ENCODE results near the gene SIGLEC5. TPM values are rescaled to one million over a fixed set of nuclear protein-coding genes. Genes with fewer than 3 reads are reported as not detected.

The SIGLEC5 gene
- total RNA-seq, 2 experiments from 2014 or later = not detected

DNA sequence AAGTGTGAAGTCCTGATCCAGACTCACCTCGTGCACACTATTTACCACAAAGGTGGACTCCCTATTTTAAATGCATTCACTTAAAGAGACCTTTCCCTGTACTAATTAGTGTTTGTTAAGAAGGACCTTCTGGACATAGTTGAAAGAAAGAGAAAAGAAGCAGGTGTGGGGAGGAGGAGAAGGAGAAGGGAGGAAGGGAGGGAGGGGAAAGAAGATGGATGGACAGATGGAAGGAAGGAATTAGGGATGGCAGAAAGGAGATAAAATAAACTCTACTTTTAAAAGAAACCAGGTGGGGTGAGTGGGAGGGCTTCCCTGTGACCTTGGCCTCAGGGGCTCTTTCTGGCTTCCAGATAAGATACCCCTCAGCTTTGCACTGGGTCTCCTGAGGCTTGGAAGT lies 37.7 kb downstream of the SIGLEC5 start:
- CTCF ChIA-PET = no interaction called here
- Mint-ChIP-seq H3K4me1 (peaks cover 16% of the 10 kb centered on the region), H3K4me3 (no peak overlapping the region), H3K36me3 (peaks cover 16% of the 10 kb centered on the region), H3K9me3 (ENCODE audit: low read depth) (peaks cover 17% of the 10 kb centered on the region), H3K27me3 (no peaks in the 10 kb centered on the region), H3K27ac (no peak overlapping the region)
- ATAC-seq (no peak), DNase-seq (no peak)

DNA sequence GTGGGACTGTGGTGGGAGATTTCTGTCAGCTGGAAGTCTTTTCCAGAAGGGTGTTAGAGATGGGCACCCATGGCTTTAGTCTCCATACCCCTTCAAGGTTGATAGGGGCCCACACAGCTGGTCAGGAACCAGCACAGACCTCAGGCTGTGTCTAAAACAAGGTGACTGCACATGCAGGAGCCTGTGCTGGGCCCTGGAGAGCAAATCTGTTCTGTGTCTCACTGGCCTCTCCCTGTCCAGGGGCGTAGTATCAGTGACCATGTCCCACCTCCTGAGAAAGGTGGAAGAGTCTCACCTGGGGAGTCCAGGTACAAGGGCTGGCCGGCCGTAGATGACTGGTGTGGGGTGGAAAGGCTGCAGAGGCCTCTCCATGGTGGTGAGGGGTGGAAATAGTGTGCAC lies 39.8 kb downstream of the SIGLEC5 start:
- no peak for DNase-seq
- Mint-ChIP-seq H3K27me3 (no peaks in the 10 kb centered on the region), H3K4me1 (peaks cover 16% of the 10 kb centered on the region), H3K27ac (no peak overlapping the region), H3K36me3 (peaks cover 37% of the 10 kb centered on the region), H3K9me3 (ENCODE audit: low read depth) (peaks cover 25% of the 10 kb centered on the region), H3K4me3 (no peak overlapping the region)
- CTCF ChIA-PET = no interaction called here
- ATAC-seq = no peak

DNA sequence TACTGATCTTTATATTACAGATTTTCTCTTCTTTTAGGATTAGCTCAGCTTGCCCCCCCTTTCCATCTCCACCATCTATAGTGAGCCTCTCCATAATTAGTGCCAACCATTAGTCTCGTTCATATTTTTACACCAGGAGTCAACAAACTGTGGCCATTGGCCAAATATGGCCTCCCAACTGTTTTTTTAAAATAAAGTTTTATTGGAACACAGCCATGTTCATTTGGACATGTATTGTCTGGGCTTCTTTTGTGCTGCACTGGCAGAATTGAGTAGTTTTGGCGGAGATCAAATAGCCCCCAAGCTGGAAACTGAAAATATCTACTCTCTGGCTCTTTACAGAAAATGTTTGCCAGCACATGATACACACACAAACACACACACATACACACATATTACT lies 40.7 kb downstream of the SIGLEC5 start:
- Mint-ChIP-seq H3K27me3 (no peaks in the 10 kb centered on the region), H3K9me3 (ENCODE audit: low read depth) (peaks cover 31% of the 10 kb centered on the region)

DNA sequence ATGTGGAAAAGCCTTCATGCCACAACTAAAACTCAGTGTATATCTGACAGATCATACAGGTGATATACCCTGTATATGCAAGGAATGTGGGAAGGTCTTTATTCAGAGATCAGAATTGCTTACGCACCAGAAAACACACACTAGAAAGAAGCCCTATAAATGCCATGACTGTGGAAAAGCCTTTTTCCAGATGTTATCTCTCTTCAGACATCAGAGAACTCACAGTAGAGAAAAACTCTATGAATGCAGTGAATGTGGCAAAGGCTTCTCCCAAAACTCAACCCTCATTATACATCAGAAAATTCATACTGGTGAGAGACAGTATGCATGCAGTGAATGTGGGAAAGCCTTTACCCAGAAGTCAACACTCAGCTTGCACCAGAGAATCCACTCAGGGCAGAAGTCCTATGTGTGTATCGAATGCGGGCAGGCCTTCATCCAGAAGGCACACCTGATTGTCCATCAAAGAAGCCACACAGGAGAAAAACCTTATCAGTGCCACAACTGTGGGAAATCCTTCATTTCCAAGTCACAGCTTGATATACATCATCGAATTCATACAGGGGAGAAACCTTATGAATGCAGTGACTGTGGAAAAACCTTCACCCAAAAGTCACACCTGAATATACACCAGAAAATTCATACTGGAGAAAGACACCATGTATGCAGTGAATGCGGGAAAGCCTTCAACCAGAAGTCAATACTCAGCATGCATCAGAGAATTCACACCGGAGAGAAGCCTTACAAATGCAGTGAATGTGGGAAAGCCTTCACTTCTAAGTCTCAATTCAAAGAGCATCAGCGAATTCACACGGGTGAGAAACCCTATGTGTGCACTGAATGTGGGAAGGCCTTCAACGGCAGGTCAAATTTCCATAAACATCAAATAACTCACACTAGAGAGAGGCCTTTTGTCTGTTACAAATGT lies 42.7 kb downstream of the SIGLEC5 start:
- CTCF ChIA-PET = no interaction called here
- peaks cover 44% of the 10 kb centered on the region for H3K9me3 Mint-ChIP-seq (ENCODE audit: low read depth)
- H3K36me3 Mint-ChIP-seq = peaks cover 64% of the 10 kb centered on the region
- H3K27me3 Mint-ChIP-seq = no peaks in the 10 kb centered on the region
- DNase-seq (no peak), ATAC-seq (no peak)
- no peak overlapping the region for H3K4me3 Mint-ChIP-seq
- no peaks in the 10 kb centered on the region for H3K4me1 Mint-ChIP-seq
- H3K27ac Mint-ChIP-seq = no peak overlapping the region

More for the DNA sequence above, 40.7 kb downstream of the SIGLEC5 start:
- Mint-ChIP-seq H3K4me1 (peaks cover 10% of the 10 kb centered on the region), H3K36me3 (peaks cover 45% of the 10 kb centered on the region), H3K4me3 (no peak overlapping the region), H3K27ac (no peak overlapping the region)
- DNase-seq (no peak), ATAC-seq (no peak)
- CTCF ChIA-PET = no interaction called here

DNA sequence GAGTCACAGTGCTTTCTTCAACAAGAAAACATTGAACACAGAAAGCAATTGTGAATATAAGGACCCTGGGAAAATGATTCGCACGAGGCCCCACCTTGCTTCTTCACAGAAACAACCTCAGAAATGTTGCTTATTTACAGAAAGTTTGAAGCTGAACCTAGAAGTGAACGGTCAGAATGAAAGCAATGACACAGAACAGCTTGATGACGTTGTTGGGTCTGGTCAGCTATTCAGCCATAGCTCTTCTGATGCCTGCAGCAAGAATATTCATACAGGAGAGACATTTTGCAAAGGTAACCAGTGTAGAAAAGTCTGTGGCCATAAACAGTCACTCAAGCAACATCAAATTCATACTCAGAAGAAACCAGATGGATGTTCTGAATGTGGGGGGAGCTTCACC lies 43.4 kb downstream of the SIGLEC5 start:
- H3K9me3 Mint-ChIP-seq (ENCODE audit: low read depth) = peaks cover 44% of the 10 kb centered on the region
- CTCF ChIA-PET = interaction anchor here (0.7 kb wide), 1 partner anchor 70 kb away, joined by 3 read pairs; no protein-coding TSS in a partner anchor
- H3K27me3 Mint-ChIP-seq = no peaks in the 10 kb centered on the region

DNA sequence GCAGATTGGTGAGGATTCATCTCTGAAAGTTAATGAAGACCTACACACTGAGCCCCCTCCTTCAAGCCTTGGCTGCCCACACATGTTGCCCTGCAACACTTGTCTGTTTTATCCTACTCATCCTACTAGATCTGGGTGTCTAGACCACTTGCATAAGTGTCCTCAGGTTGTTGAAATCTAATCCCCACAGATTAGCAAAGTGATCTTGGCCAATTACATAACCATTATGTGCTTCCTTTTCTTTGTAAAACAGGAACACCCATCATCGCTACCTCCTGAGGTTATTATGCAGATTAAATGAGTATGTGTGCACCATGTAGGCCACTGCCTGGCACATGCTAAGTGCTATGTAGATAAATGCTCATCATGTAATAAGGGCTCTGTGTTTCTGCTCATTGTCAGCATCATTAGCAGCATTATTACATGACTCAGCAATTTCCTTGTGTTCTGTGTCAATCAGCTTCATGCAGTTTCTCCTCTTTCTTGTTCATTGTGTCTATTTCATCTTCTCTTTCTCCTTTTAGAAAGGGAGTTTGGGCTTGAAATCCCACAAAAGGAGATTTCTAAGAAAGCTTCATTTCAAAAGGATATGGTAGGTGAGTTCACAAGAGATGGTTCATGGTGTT lies 44.0 kb downstream of the SIGLEC5 start:
- CTCF ChIA-PET = interaction anchor here (0.7 kb wide), 1 partner anchor 71 kb away, joined by 3 read pairs; no protein-coding TSS in a partner anchor
- no peaks in the 10 kb centered on the region for H3K27me3 Mint-ChIP-seq
- peaks cover 45% of the 10 kb centered on the region for H3K9me3 Mint-ChIP-seq (ENCODE audit: low read depth)

More for the DNA sequence above, 43.4 kb downstream of the SIGLEC5 start:
- H3K4me1 Mint-ChIP-seq = no peaks in the 10 kb centered on the region
- no peak for DNase-seq
- H3K4me3 Mint-ChIP-seq = no peak overlapping the region
- no peak for ATAC-seq
- H3K27ac Mint-ChIP-seq = no peak overlapping the region
- peaks cover 70% of the 10 kb centered on the region for H3K36me3 Mint-ChIP-seq

DNA sequence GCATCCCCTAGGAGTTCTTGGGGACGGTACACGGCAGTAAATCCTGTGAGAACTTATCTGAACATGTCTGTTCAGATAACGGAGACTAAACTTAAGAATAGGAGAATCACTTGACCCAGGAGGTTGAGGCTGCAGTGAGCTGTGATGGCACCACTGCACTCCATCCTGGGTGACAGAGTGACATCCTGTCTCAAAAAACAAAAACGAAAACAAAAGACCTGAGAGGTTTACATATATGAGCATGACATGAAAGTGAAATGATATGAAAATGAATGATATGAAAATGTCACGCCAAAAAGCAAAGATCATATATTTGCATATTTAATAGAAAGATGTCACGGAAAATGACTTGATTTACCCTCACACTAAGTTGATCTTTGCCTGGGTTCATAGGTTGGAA lies 53.4 kb downstream of the SIGLEC5 start:
- DNase-seq (no peak), ATAC-seq (no peak)
- peaks cover 53% of the 10 kb centered on the region for H3K36me3 Mint-ChIP-seq
- CTCF ChIA-PET = no interaction called here
- H3K27ac Mint-ChIP-seq = peak overlapping the region; percentile 17
- peaks cover 2% of the 10 kb centered on the region for H3K9me3 Mint-ChIP-seq (ENCODE audit: low read depth)
- H3K4me3 Mint-ChIP-seq = no peak overlapping the region
- no peaks in the 10 kb centered on the region for H3K27me3 Mint-ChIP-seq
- peaks cover 18% of the 10 kb centered on the region for H3K4me1 Mint-ChIP-seq

More for the DNA sequence above, 44.0 kb downstream of the SIGLEC5 start:
- no peak for DNase-seq
- no peak overlapping the region for H3K27ac Mint-ChIP-seq
- ATAC-seq = no peak
- peaks cover 75% of the 10 kb centered on the region for H3K36me3 Mint-ChIP-seq
- H3K4me1 Mint-ChIP-seq = no peaks in the 10 kb centered on the region
- H3K4me3 Mint-ChIP-seq = no peak overlapping the region

DNA sequence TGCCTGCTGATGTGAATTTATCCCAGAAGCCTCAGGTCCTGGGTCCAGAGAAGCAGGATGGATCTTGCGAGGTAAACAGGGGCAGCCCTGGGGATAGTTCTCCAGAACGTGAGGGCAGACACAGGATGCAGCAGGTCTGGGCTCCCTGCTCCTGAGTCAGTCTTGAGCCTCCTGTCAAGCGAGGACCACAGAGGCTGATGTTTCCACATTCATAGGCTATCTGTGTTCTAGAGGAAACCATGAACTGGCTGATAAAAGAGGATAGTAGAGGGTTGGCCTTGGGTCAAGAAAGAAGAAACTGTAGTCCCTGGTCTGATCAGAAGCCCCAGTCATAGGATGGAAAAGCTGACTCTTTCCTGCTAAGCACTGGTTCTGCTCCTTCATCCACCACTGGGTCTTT lies 56.9 kb downstream of the SIGLEC5 start:
- peaks cover 32% of the 10 kb centered on the region for H3K4me1 Mint-ChIP-seq
- H3K27me3 Mint-ChIP-seq = peaks cover 2% of the 10 kb centered on the region
- no peak for ATAC-seq
- H3K9me3 Mint-ChIP-seq (ENCODE audit: low read depth) = no peaks in the 10 kb centered on the region
- H3K36me3 Mint-ChIP-seq = peaks cover 30% of the 10 kb centered on the region
- CTCF ChIA-PET = interaction anchor here (1.0 kb wide), 1 partner anchor 234 kb away, joined by 3 read pairs; no protein-coding TSS in a partner anchor
- no peak for DNase-seq
- no peak overlapping the region for H3K27ac Mint-ChIP-seq
- H3K4me3 Mint-ChIP-seq = no peak overlapping the region

DNA sequence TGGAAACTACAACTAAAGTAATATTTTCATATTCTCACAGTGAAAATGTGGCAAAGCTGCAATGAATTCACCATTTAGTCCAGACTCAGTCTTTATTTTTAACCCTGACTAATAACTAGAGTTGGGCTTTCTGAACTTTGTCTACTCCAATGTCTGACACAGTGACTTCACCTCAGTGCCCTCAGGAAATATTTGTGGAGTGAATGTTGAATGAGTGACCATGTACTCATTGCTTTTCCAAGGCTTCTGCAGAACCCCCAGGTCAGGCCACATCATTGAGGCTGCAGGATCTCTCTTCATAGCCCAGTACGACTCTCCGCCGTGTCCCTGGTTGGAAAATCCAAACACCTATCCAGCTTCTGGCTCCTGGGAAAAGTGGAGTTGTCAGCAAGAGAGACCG lies 57.3 kb downstream of the SIGLEC5 start:
- ATAC-seq = no peak
- Mint-ChIP-seq H3K4me3 (no peak overlapping the region), H3K4me1 (peaks cover 32% of the 10 kb centered on the region), H3K36me3 (peaks cover 28% of the 10 kb centered on the region), H3K9me3 (ENCODE audit: low read depth) (no peaks in the 10 kb centered on the region), H3K27ac (no peak overlapping the region), H3K27me3 (peaks cover 6% of the 10 kb centered on the region)
- CTCF ChIA-PET = interaction anchor here (1.0 kb wide), 1 partner anchor 233 kb away, joined by 3 read pairs; no protein-coding TSS in a partner anchor
- no peak for DNase-seq

DNA sequence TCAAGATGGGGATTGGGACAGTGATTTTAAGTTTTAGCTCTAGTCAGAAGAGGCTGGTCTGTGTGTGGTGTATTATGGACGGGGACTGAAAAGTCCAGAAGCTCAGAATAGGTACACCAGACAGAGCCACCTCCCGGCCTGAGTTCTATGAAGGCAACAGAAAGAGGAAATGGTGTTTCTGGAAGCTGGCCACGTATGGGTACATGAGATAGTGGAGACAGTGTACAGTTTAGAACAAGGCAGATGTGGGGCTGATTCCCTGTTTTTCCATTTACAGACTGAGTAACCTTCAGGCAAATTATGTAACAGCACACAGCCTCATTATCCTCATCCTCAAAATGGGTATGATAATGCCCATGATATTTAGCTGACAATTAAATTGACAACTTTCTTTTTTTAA lies 57.8 kb downstream of the SIGLEC5 start:
- Mint-ChIP-seq H3K27ac (no peak overlapping the region), H3K4me3 (no peak overlapping the region), H3K27me3 (peaks cover 11% of the 10 kb centered on the region), H3K36me3 (peaks cover 26% of the 10 kb centered on the region), H3K9me3 (ENCODE audit: low read depth) (no peaks in the 10 kb centered on the region), H3K4me1 (peaks cover 32% of the 10 kb centered on the region)
- CTCF ChIA-PET = interaction anchor here (0.6 to 1.0 kb wide), 2 partner anchors 142 to 233 kb away, joined by 3 read pairs; no protein-coding TSS in a partner anchor
- DNase-seq = no peak
- no peak for ATAC-seq

DNA sequence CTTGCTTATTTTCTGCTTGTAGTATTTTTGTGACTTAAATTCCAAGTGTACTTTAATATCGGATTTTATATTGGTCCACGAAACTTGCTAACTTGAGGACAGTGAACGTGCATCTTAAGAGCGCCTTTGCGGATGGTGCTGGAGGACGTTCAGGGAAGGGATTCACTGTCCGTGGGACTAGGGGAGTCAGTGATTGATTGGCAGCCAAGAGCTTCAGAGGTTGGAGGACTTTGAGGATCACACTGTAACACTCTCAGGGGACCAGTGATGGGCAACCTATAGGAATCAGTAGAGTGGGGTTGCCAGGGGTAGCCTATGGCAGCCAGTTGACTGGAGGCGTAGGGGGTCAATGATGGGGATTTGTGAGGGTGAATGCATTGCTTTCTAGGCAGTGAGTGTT lies 58.6 kb downstream of the SIGLEC5 start:
- CTCF ChIA-PET = interaction anchor here (0.6 to 1.0 kb wide), 2 partner anchors 86 to 141 kb away, joined by 3 to 5 read pairs; no protein-coding TSS in a partner anchor
- Mint-ChIP-seq H3K4me1 (peaks cover 28% of the 10 kb centered on the region), H3K4me3 (peak overlapping the region; percentile 79), H3K27ac (peak overlapping the region; percentile 50), H3K27me3 (peaks cover 14% of the 10 kb centered on the region), H3K36me3 (peaks cover 19% of the 10 kb centered on the region), H3K9me3 (ENCODE audit: low read depth) (no peaks in the 10 kb centered on the region)
- DNase-seq (no peak), ATAC-seq (no peak)

DNA sequence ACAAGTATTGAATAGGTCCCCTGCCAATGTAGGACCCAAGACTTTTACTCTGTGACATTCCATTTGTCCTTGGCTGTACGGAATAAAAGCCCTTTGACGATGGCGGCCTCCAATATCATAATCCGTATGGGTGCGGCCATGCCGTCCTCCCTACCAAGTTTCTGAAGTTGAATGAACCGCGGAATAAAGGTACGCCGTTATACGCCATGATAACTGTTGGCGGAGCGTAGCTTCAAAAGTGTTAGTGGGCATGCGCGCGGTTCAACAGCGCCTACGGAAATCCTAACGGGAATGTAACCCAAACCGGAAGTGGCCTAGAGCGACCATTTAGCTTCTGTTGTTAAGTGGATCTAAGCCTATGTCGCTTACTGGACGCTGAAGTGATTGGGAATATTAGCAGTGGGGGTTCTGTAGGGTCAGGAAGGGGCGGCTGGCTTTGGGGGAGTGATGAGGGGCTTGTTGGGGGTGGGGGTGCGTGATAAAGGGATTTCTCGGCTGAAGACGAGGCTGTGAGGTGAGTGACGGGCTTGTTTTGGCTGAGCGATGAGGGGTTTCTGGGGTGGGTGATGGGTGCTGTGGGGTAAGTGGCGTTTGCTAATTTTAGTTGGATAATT lies 59.1 kb downstream of the SIGLEC5 start, which contains the start of gene ZNF175:
Gene ZNF175, plus strand, starts transcription at position 322 of the 614 bp plus-strand sequence. CDS start 2,047 bp downstream, outside the sequence.
- H3K9me3 Mint-ChIP-seq (ENCODE audit: low read depth) = no peaks in the 10 kb centered on the region
- DNase-seq (peak; percentile 85), ATAC-seq (peak; percentile 96)
- peak within 1 kb of the TSS; percentile 50 for H3K27ac Mint-ChIP-seq
- H3K4me3 Mint-ChIP-seq = peak within 1 kb of the TSS; percentile 79
- CTCF ChIA-PET = interaction anchor here (1.0 kb wide), 1 partner anchor 86 kb away, joined by 5 read pairs; no protein-coding TSS in a partner anchor
- peaks cover 15% of the 10 kb centered on the region for H3K36me3 Mint-ChIP-seq
- peaks cover 16% of the 10 kb centered on the region for H3K27me3 Mint-ChIP-seq
- peaks cover 28% of the 10 kb centered on the region for H3K4me1 Mint-ChIP-seq

DNA sequence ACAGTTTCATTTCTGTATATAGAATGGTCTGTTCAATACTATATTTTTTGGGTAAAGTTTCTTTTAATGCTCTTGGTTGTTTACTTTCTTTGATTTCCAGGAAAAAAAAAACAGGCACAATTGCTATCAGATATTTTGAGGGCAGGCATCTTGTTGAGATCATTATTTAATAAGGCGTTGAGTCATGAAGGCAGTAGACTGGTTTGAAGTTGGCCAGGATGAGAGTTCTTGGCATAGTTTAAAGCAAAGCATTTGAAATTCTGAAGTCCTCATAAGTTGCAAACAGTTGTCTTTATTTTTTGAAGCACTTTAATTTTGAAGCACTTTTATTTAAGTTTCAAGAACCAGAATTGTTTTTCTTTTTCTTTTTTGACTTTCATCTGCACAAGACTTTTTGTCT lies 61.7 kb downstream of the SIGLEC5 start:
- DNase-seq (no peak), ATAC-seq (no peak)
- CTCF ChIA-PET = interaction anchor here (1.0 kb wide), 1 partner anchor 86 kb away, joined by 3 read pairs; no protein-coding TSS in a partner anchor
- H3K4me3 Mint-ChIP-seq = no peak overlapping the region
- H3K4me1 Mint-ChIP-seq = peaks cover 24% of the 10 kb centered on the region
- peaks cover 27% of the 10 kb centered on the region for H3K27me3 Mint-ChIP-seq
- H3K9me3 Mint-ChIP-seq (ENCODE audit: low read depth) = no peaks in the 10 kb centered on the region
- peaks cover 6% of the 10 kb centered on the region for H3K36me3 Mint-ChIP-seq
- no peak overlapping the region for H3K27ac Mint-ChIP-seq

Data from activated CD8-positive, alpha-beta memory T cell treated with anti-CD3 and anti-CD28 coated beads, Interleukin-2, amount 10 ng/mL, durations not matched to agents 7 days and 5 days (primary cell).